ENCODE measurements around the gene PHLDB2.

GRCh38 chr3:111829023-111829422 lies 30.0 kb upstream of the PHLDB2 start:
- TF ChIP-seq CTCF (IDR thresholded peaks at IDR 0.05): no peak
- no peak for TF ChIP-seq POLR2A (IDR thresholded peaks at IDR 0.05)
